Measurements from ENCODE around the gene HMGCL.
"Not testable (repeated sequence)": the region's sequence is repeated elsewhere in the genome, so short reads cannot be mapped to it uniquely, and the experiment has no call there.

HMGCL gene

DNA sequence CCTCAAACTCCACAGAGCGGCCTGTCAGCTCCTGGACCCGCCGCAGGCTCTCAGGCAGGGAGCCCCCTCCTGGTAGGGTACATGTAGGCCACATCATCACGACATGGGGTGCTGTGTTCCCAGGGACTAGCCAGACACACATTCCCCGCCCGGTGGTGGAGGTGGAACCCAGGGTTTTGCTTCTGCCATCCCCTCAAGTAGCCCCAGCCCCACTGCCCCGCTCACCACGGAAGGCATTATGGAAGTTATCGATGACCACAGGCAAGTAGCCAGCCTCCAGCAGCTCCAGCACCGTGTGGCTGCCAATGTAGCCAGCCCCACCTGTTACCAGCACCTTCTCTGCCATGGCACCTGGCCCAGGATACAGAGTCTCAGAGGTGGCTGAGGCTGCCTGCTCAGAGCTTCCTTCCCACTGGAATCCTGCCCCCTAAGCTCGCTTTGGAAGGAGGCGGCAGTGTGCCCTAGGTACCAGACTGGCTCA, 26.5 kb downstream of the HMGCL start:
- DNase-seq (ENCODE audit: low spot score): peak; percentile 30

DNA sequence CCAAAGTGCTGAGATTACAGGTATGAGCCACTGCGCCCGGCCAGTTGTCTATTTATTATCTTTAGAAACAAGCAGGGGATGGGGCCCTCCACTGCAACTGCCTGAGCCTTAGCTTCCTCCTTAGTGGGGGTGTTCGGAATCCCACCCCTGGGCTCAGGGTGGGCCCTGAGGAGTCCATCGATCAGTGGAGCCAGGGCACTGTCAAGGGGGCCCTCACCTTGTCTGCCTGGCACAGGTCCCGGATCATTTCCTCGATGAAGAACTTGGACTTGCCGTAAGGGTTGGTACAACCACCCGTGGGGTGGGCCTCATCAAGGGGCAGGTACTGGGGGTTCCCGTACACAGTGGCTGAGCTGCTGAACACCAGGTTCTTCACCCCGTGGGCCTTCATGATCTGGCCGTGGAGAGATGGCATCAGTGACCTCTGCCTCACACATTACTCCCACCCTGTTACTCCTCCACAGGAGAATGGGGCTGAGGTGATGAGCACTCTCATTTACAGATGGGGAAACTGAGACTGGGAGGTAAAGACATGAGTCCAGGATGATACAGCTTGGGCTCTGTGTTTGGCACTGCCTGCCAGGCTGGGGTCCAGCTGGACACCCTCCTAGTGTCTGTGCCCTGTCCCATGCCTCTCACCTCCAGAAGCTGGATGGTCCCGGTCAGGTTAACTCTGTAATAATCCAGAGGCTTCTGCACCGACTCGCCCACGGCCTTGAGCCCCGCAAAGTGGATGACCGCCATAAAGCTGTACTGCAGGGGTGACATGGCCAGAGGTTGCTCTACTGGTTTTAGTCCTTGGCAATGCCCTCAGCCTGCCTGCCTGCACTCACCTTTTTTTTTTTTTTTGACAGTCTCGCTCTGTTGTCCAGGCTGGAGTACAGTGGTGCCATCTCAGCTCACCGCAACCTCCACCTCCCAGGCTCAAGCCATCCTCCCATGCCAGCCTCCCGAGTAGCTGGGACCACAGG, 27.5 kb downstream of the HMGCL start:
- DNase-seq (ENCODE audit: low spot score): no peak

DNA sequence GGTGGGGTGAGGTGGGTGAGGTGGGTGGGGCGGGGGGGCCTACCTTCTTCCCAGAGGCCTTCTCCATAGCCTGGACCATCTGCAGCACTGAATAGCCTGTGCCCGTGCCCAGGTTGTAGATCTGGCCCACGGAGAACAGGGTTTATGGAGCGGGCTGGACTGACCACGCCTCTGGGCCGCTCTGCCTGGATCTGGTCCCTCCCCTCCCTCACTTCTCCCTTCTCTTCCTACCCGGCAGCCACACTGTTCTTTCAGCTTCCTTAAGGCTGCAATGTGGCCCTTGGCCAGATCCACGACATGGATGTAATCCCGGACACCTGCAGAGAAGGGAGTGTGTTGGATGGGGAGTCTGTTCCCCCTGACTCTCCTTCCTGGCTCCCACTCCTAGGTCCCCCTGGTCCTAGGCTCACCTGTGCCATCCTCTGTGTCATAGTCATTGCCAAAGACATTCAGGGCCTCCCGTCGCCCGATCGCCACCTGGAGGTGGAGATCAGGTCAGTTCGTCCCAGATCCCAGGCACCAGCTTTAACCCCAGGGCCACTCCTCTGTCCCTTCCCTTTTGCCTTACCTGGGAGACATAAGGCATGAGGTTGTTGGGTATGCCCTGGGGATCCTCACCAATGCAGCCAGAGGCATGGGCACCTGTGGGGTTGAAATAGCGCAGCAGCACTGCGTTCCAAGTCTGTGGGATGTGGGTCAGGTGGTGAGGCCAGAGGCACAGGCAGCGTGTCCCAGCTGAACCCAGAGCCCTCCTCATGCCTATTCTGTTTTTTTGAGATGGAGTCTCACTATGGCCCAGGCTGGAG, 28.6 kb downstream of the HMGCL start:
- DNase-seq (ENCODE audit: low spot score): no peak

DNA sequence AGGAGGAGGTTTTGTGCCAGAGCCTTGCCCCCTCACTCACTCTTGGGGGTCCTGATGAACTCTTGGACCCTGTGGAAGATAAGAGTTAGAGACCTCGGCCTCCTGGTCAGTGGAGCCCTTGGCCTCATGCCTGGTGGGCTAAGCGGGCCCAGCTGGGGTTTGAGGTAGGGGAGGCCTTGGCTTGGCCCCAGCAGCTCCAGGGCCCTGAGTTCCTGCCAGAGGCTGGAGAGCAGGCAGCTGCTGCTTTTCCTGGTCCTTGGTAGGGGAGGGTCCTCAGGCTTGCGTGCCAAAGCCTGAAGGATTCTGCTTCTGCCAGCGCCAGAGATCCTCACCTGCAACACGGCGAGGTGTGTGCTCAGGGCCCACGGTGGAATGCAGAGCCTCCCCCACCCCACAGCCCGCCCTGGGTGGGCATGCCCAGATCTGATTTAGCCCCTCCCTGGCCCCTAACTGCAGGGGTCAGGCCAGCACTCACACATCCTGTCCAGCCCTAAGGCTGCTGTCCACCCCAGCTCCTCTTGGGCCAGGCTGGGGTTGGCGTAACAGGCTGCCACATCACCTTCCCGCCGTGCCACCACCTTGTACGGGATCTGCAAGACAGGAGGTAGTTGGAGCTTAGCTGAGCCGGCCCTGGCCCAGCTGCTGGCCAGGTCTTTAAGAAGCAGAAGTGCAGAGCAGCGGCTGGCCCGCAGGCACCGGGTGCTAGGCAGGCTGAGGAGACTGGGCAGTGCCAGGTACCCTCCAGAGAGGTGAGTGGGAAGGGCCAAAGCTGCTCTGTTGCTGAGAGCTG, 29.4 kb downstream of the HMGCL start:
- DNase-seq (ENCODE audit: low spot score): no peak

DNA sequence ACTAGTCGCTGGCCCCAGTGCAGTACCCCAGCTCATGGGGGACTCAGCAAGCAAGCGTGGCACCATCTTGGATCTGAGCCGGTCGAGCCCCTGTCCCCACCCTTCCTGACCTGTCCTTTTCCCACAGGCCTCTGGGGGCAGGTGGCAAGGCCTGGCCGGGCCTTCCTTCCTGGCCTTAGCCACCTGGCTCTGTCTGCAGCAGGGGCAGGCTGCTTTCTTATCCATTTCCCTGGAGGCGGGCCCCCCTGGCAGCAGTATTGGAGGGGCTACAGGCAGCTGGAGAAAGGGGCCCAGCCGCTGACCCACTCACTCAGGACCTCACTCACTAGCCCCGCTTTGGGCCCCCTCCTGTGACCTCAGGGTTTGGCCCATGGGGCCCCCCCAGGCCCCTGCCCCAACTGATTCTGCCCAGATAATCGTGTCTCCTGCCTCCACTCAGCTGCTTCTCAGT, 30.5 kb downstream of the HMGCL start:
- DNase-seq (ENCODE audit: low spot score): not testable (repeated sequence)

DNA sequence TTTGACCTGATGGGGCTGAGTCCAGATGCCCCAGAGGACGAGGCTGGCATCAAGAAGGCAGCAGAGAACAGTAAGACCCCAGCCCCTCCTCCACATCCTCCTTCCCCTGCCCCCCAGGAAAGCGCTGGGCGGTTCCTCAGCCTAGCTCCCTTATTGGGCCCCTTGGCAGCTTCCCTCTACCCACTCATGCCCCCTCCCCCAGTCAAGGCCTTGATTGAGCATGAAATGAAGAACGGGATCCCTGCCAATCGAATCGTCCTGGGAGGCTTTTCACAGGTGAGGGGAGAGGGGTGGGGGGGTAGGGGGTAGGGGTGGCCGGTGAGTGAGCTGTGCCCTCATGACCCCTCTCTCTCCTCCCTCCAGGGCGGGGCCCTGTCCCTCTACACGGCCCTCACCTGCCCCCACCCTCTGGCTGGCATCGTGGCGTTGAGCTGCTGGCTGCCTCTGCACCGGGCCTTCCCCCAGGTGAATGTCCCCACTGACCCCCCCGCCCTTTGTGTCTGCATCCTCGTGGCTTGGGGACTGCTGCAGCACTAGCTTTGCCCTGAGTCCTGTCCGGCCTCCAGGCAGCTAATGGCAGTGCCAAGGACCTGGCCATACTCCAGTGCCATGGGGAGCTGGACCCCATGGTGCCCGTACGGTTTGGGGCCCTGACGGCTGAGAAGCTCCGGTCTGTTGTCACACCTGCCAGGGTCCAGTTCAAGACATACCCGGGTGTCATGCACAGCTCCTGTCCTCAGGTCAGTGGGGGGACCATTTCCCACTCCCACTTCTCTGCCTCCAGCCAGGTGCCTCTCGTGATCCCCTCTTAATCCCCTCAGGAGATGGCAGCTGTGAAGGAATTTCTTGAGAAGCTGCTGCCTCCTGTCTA, 31.1 kb downstream of the HMGCL start:
- DNase-seq (ENCODE audit: low spot score): no peak

DNA sequence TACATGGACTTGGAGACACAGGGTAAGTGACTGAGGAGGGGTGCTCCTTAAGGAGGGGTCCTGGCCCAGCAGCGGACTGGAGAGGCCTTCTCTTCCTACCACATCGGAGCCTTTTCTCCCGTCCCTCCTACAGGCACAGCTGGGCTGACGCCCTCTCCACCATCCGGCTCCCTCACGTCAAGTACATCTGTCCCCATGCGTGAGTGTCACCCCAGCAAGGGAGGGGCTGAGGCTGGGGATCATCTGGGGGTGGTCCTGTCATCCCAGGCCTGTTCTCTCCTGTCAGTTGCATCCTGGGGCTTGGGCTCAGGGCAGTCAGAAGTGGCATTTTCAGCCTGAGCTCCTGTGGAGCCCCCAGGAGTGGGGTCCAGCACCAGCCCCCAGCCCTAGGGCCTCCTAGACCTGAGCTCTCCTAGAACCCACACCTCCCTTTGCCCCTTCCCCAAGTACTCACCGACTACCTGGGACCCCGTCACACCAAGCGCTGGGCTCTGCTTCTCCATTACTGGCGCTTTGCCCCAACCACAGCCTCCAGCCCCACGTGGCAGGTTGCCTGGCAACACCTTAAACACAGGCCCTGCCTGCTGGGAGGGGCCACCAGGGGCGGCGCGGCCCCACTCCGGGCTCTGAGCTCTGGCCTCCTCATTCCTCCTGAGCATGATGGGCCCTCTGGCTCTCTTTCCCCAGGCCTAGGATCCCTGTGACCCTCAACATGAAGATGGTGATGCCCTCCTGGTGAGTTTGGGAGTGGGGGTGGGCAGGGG, 32.0 kb downstream of the HMGCL start:
- no peak for DNase-seq (ENCODE audit: low spot score)

DNA sequence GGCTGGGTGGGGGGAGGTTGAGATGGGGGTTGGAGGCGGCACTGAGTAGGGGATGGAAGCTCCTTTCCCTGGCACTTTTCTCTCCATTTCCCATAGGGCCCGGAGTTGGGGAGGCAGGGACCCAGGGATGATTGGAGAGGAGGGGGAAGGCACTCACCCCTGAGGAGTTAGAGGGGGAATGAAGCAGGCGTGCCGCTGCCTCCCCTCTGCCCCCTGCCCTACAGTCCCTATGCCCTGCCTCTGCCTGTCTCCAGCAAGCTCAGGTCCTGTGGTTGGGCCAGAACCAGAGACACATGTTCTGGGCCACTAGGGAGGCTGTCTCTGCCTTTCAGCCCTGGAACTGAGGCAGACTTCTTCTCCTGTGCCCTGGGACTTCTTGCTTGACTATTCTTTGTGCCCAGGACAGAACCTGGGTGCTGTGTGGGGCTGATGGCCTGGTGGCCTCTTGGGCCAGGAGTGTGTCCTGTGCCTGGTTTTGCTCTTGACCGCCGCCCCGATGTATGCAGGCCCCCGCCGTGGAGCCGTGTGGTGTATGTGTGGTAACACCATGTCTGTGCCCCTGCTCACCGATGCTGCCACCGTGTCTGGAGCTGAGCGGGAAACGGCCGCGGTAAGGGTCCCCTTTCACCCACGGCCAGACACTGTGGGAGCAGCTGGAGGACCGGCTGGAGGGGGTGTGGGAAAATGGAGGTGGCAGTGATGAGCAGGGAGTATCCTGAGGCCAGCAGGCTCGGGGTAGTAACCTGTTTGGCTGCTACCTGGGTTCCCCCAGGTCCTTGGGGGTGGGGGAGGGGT, 32.9 kb downstream of the HMGCL start:
- no peak for DNase-seq (ENCODE audit: low spot score)

DNA sequence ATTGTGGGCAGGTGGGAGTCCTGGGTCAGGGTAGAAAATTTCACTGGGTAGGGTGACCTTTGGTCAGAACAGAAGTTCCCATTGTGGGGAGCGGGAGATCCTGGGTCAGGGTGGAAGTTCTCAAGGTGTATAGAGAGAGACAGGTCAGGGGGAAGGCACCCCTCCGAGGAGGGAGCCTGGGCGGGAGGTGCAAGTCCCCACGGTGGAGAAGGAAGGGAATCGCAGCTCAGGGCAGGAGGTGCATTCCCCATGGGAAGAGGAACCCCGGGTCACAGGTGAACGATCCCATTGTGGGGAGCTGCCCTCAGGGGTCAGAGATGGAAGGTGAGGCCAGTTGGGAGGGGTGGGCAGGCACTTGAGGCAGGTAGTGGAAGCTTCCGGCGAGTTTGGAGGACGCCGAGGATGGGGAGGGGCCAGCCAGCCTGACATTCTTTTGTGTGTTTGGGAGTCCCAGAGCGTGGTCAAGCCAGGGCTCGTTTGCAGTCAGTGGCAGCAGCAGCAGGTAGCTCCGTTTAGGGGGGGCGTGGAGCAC, 33.6 kb downstream of the HMGCL start:
- peak; percentile 45 for DNase-seq (ENCODE audit: low spot score)

DNA sequence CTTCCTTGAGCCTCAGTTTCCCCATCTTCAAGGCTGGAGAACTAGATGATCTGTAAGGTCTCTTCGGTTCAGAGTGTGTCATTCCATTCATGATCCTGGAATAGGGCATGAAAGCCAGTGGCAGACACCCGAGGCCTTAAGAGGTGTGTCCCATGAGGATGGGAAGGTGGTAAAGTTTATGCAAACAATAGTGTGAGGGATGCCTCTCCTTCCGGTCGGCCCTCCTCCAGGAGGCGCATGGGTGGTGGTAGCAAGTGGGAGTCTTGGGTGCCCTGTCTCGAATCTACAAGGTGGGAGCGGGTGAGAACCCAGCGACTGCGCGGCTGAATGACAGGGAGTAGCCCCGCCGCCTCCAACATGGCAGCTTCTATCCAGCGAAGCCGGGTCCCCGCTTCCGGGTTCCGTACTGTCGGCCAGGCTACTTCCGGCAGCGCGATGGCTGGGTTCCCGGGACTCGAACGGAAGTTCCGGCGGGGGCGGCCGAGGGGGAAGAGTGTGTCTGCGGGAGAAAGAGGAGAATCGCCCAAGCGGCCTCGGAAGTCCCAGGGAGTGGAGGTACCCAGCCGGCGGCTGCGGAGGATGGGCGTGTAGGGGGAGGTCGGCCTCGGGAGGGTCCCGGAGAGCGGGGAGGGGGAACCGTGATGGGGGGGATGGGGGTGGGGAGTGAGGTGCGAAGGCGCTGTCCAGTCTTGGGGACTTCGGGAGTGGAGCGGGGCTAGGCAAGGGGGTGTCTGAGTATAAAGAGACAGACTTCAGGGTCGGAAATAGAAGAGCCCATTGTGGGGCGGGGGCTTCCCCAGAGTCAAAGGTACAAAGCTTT, 34.3 kb downstream of the HMGCL start, which contains the start of gene LYPLA2:
TSS of gene LYPLA2 (plus strand) at position 450 of the 820 bp plus-strand sequence. CDS start 1,538 bp downstream, outside the sequence.
- peak; percentile 93 for DNase-seq (ENCODE audit: low spot score)

DNA sequence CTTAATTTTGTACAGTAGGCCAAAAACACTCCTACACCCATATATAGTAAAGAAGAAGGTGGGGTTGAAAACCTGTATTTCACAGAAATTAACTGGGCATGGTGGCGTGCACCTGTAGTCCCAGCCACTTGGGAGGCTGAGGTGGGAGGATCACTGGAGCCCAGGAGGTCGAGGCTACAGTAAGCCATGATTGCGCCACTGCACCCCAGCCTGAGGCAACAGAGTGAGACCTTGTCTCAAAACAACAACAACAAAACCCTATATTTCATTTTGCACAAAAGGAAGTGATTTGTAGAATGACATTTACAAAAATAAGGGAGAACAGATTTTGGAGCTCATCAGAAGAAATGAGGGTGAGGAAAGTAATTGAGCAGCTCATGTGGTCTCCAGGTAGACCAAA, 36.5 kb downstream of the HMGCL start:
- no peak for DNase-seq (ENCODE audit: low spot score)

DNA sequence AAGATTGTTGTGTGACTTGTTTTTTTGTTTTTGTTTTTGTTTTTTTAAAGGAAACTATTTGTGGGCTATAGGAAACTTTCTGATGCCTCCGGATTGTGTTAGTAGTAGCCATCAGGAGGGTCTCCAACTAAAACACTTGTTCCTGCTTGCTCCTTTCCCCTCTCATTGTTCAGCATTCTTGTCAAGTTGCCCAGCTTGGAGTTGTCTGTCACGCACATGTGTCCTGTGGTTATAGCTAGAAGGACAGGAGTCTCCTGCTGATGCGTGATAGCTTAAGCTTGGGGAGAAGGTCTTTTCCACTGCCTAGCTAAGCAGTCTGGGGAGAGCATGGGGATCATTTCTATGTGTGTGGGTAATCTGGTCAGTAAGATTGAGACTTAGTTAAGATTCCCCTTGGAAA, 37.5 kb downstream of the HMGCL start:
- no peak for DNase-seq (ENCODE audit: low spot score)

DNA sequence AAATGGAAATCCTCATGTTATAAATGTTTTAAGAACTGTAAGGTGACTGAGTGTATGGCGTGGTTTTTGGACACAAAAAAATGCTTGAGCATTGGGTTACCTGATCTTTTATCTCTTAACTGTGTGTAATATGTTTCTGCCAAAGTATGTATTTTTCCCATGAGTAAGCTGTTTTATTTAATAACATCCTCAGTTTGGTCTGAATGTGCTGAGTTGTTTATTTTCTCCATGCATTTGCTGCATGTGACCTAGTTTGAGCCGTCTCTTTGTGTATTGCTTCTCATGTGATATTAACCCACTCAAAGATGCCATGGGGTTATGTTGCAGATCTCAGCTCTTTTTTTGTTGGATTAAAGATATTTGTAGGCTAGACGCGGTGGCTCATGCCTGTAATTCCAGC, 40.4 kb downstream of the HMGCL start:
- DNase-seq (ENCODE audit: low spot score): no peak

DNA sequence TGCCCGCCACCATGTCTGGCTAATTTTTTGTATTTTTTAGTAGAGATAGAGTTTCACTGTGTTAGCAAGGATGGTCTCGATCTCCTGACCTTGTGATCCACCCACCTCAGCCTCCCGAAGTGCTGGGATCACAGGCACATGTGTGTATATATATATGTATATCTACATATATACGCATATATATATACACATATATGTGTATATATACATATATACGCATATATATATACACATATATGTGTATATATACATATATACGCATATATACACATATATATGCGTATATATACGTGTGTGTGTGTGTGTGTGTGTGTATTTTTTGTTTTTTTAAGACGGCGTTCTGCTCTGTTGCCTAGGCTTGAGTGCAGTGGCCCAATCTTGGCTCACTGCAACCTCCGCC, 42.1 kb downstream of the HMGCL start:
- DNase-seq (ENCODE audit: low spot score): not testable (repeated sequence)

DNA sequence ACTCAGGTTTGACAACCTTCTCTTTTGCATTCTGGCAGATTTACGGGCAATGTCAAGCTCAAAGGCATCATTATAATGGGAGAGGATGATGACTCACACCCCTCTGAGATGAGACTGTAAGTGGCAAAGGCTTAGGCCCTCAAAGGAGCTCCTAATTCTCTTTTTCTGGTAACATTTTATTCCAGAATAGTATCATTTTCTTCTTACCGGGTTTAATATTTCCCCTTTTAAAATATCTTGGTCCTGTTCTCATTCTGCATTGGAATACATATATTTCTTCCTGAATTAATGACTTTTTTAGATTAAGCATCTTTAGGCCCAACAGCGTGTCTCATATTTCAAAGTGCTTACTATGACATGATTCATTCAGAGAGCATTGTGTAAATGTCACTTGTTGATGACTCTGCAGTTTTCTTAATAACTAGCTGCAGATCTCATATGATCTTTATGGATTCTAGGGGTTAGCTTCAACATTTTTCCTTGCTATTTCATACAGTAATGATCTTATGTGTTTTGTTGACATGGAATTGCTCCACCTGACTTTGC, 45.3 kb downstream of the HMGCL start:
- DNase-seq (ENCODE audit: low spot score): peak; percentile 93

DNA sequence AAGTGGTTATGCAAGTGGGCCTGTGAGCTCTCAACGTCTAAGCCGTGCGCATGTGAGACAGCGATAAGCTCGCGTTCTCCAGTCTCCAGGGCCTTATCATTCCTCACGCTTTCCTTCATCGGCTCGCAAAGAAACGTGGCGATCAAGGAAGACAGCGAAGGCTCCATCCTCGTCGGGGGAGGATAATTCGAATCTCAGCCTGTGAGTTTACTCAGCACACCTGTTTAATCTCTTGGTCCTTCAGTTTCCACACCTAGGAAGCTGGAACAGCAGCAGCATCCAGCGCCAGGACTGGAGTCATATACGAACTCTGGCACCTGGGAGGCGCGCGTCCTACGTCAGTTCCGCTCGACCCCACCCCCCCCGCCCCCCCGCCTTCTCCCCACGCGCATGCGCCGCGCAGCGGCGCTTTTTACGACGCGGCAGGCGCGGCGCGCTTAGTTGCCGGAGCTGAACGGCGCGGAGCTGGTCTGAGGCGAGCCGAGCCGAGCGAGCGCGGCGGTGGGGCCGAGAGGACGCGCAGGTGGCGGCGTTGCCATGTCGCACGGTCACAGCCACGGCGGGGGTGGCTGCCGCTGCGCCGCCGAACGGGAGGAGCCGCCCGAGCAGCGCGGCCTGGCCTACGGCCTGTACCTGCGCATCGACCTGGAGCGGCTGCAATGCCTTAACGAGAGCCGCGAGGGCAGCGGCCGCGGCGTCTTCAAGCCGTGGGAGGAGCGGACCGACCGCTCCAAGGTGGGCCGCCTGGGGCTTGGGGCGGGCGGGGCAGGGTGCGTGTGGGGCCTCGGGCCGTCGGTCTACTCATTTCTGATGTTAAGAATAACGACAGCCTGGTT, 47.0 kb downstream of the HMGCL start, which contains the start of gene PITHD1:
TSS of gene PITHD1 (plus strand) at position 440 of the 836 bp plus-strand sequence. CDS start at position 538, 98 bp downstream.
- peak; percentile 92 for DNase-seq (ENCODE audit: low spot score)

DNA sequence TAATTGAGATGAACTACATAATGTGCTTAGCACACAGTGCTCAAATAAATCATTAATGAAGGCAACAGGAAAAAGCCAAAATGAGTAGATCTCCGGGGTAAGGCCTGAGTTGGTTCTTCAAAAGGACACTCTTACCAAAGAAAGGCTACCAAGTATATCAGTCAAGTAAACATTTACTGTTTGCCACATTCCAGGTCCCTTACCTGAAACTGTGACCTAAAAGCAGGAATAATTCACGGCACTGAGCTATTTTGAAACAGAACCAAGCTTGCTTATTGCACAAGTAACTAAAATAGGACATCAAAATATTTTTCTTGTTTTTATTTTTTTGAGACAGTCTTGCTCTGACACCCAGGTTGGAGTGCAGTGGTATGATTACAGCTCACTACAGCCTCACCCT, 49.0 kb downstream of the HMGCL start:
- no peak for DNase-seq (ENCODE audit: low spot score)

Data from RKO (cell line).